HepG2 (cell line): Measurements from ENCODE around the gene C2CD2. TPM values are rescaled to one million over a fixed set of nuclear protein-coding genes. Genes with fewer than 3 reads are reported as not detected.

Experiments used
- CCDC6 ChIP-seq: sonication (generic); formaldehyde crosslinking; IDR thresholded peaks from 2 replicates; pipeline ENCODE4 v1.8.1; 2022; ENCODE audit warnings: mild to moderate bottlenecking, missing genetic modification reagents, moderate library complexity
- FOXK2 ChIP-seq: fragments of 450-650 bp; IDR thresholded peaks from 2 replicates; pipeline ENCODE4 v1.6.1; 2016
- HMG20B ChIP-seq: conservative IDR thresholded peaks from 2 replicates; pipeline ENCODE4 v1.6.1; 2016; ENCODE audit warnings: missing genetic modification reagents, missing compliant biosample characterization
- IKZF1 ChIP-seq: fragments of 450-650 bp; IDR thresholded peaks from 2 replicates; pipeline ENCODE4 v1.7.1; 2016
- KLF13 ChIP-seq: sonication (generic); formaldehyde crosslinking; IDR thresholded peaks from 2 replicates; pipeline ENCODE4 v1.4.0; 2020; ENCODE audit warnings: mild to moderate bottlenecking, missing genetic modification reagents
- MAZ ChIP-seq, 2 experiments: sonication (generic) in 1 of 2; formaldehyde crosslinking in 1 of 2; IDR thresholded peaks; 2 replicates each; pipeline versions ENCODE4 v1.5.0 to v1.6.1; 2012 to 2020; ENCODE audit warnings: low read depth in 2 of 2, mild to moderate bottlenecking in 2 of 2, borderline replicate concordance in 1 of 2, improper control_type of control experiment in 1 of 2, low read length in 1 of 2, missing genetic modification reagents in 1 of 2, moderate library complexity in 1 of 2
- NPAS2 ChIP-seq: sonication (generic); formaldehyde crosslinking; IDR thresholded peaks from 2 replicates; pipeline ENCODE4 v1.8.0; 2022; ENCODE audit warnings: mild to moderate bottlenecking, missing genetic modification reagents, borderline replicate concordance
- NR3C1 ChIP-seq: sonication (generic); formaldehyde crosslinking; IDR thresholded peaks from 2 replicates; pipeline ENCODE4 v1.4.0; 2020; ENCODE audit warnings: missing genetic modification reagents
- SAP130 ChIP-seq: IDR thresholded peaks from 2 replicates; pipeline ENCODE4 v1.6.1; 2016; ENCODE audit warnings: low read depth
- ZMYM4 ChIP-seq: sonication (generic); formaldehyde crosslinking; IDR thresholded peaks from 2 replicates; pipeline ENCODE4 v1.8.1; 2023; ENCODE audit warnings: mild to moderate bottlenecking, missing genetic modification reagents
- ZNF451 ChIP-seq: sonication (generic); formaldehyde crosslinking; IDR thresholded peaks from 2 replicates; pipeline ENCODE4 v1.5.0; 2020; ENCODE audit warnings: mild to moderate bottlenecking, missing genetic modification reagents
- ZNF572 ChIP-seq: sonication (generic); formaldehyde crosslinking; IDR thresholded peaks from 2 replicates; pipeline ENCODE4 v1.5.1; 2020; ENCODE audit warnings: mild to moderate bottlenecking, missing genetic modification reagents
- polyA plus RNA-seq, 8 experiments: library from polyadenylated mRNA; depleted of rRNA in 3 of 8; stranded (reverse) in 7 of 8; unstranded in 1 of 8; fragments of >200 nt; fragmentation: Illumina TruSeq in 4 of 8; extraction: Trizol in 4 of 8; gene quantifications; 2 replicates each; pipeline versions ENCODE4 v1.2.1 to v1.2.3, GENCODE V29; 2011 to 2016; ENCODE audit warnings: low read depth in 4 of 8, missing spikeins in 1 of 8, mixed read lengths in 1 of 8; ENCODE audit not compliant: insufficient read depth in 1 of 8
- total RNA-seq, 5 experiments: library from RNA; depleted of rRNA; stranded (reverse); fragments of >200 nt; fragmentation: Illumina TruSeq; extraction: Trizol; gene quantifications; 2 replicates each; pipeline ENCODE4 v1.2.3, GENCODE V29; 2016; ENCODE audit warnings: low read depth in 1 of 5
- TF ChIP-seq, protein P1 (sequence below): IDR thresholded peaks from 2 replicates; pipeline ENCODE4 v1.6.1; 2016; ENCODE audit warnings: missing biosample characterization, missing genetic modification reagents, low read depth
- TF ChIP-seq, protein P2 (sequence below): sonication (generic); formaldehyde crosslinking; IDR thresholded peaks from 2 replicates; pipeline ENCODE4 v1.4.0; 2020; ENCODE audit warnings: mild to moderate bottlenecking, missing genetic modification reagents
- TF ChIP-seq, protein P3 (sequence below): sonication (generic); formaldehyde crosslinking; IDR thresholded peaks from 2 replicates; pipeline ENCODE4 v1.9.0; 2021; ENCODE audit warnings: missing genetic modification reagents, borderline replicate concordance
- TF ChIP-seq, protein P4 (sequence below): sonication (generic); formaldehyde crosslinking; IDR thresholded peaks from 2 replicates; pipeline ENCODE4 v1.5.0; 2020; ENCODE audit warnings: mild to moderate bottlenecking, missing genetic modification reagents
- TF ChIP-seq, protein P5 (sequence below): sonication (generic); formaldehyde crosslinking; IDR thresholded peaks from 2 replicates; pipeline ENCODE4 v1.8.0; 2022; ENCODE audit warnings: mild to moderate bottlenecking, missing genetic modification reagents
- TF ChIP-seq, protein P6 (sequence below): sonication (generic); formaldehyde crosslinking; IDR thresholded peaks from 2 replicates; pipeline ENCODE4 v1.8.1; 2023; ENCODE audit warnings: mild to moderate bottlenecking, missing genetic modification reagents, borderline replicate concordance

The C2CD2 gene
- total and polyA plus RNA-seq, 2 of the 13 experiments (the other 11 are each of a cell fraction or from before 2014, with no cell fraction given): 12.5 to 19.7 TPM

DNA sequence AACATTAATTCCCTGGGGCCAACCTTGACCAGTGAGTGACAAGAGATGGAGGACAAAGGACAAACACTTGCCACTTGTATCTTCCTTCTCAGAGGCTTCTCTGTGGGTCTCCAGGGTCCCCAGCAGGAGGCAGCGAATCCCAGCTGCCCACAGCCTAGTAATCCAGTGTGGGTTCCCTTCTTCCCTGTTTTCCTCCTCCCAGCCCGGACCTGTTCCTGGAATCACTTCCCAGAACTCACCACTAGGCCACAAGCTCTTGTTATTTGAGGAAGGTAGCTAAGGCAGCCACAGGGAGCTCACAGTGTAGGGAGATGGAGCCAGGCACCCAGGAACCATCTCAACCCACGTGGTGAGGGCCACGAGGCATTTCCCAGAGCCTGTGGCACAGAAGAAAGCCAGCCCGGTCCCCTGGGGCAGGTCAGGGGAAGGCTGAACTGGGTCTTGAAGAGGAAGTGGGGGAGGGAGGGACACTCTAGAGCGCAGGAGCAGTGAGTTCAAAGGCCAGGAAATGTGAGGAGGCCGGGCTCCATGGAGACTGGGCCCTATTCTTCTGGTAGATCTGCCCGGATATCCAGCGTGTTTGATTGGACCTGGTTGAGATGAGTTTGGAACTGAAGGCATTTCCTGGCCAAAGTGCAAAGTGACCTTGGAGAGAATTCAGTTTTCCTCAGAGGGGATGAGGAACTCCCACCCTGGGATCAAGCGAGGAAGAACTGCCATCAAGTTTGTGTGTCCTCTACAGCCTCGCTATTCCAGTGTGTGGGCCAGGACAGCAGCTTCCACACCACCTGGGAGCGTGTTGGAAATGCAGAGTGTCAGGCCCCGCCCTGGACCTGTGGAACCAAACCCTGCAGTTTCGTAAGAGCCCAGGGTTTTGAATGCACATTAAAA is 20.3 kb upstream of the C2CD2 start (continued):
- TF ChIP-seq, protein P1, sequence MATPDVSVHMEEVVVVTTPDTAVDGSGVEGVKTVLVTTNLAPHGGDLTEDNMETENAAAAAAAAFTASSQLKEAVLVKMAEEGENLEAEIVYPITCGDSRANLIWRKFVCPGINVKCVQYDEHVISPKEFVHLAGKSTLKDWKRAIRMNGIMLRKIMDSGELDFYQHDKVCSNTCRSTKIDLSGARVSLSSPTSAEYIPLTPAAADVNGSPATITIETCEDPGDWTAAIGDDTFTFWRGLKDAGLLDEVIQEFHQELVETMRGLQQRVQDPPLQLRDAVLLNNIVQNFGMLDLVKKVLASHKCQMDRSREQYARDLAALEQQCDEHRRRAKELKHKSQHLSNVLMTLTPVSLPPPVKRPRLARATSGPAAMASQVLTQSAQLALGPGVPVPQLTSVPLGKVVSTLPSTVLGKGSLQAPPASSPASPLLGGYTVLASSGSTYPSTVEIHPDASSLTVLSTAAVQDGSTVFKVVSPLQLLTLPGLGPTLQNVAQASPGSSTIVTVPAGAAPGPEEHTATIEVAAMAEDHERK (CRISPR knock-in tag): no peak
- TF ChIP-seq, protein P2, sequence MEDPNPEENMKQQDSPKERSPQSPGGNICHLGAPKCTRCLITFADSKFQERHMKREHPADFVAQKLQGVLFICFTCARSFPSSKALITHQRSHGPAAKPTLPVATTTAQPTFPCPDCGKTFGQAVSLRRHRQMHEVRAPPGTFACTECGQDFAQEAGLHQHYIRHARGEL: no peak
- no peak for TF ChIP-seq KLF13 (CRISPR knock-in tag)
- TF ChIP-seq, protein P3, sequence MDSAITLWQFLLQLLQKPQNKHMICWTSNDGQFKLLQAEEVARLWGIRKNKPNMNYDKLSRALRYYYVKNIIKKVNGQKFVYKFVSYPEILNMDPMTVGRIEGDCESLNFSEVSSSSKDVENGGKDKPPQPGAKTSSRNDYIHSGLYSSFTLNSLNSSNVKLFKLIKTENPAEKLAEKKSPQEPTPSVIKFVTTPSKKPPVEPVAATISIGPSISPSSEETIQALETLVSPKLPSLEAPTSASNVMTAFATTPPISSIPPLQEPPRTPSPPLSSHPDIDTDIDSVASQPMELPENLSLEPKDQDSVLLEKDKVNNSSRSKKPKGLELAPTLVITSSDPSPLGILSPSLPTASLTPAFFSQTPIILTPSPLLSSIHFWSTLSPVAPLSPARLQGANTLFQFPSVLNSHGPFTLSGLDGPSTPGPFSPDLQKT (CRISPR knock-in tag): no peak
- TF ChIP-seq, protein P4, sequence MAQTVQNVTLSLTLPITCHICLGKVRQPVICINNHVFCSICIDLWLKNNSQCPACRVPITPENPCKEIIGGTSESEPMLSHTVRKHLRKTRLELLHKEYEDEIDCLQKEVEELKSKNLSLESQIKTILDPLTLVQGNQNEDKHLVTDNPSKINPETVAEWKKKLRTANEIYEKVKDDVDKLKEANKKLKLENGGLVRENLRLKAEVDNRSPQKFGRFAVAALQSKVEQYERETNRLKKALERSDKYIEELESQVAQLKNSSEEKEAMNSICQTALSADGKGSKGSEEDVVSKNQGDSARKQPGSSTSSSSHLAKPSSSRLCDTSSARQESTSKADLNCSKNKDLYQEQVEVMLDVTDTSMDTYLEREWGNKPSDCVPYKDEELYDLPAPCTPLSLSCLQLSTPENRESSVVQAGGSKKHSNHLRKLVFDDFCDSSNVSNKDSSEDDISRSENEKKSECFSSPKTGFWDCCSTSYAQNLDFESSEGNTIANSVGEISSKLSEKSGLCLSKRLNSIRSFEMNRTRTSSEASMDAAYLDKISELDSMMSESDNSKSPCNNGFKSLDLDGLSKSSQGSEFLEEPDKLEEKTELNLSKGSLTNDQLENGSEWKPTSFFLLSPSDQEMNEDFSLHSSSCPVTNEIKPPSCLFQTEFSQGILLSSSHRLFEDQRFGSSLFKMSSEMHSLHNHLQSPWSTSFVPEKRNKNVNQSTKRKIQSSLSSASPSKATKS (CRISPR knock-in tag): no peak
- TF ChIP-seq, protein P5, sequence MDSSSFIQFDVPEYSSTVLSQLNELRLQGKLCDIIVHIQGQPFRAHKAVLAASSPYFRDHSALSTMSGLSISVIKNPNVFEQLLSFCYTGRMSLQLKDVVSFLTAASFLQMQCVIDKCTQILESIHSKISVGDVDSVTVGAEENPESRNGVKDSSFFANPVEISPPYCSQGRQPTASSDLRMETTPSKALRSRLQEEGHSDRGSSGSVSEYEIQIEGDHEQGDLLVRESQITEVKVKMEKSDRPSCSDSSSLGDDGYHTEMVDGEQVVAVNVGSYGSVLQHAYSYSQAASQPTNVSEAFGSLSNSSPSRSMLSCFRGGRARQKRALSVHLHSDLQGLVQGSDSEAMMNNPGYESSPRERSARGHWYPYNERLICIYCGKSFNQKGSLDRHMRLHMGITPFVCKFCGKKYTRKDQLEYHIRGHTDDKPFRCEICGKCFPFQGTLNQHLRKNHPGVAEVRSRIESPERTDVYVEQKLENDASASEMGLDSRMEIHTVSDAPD: no peak
- TF ChIP-seq NPAS2 (CRISPR knock-in tag): no peak
- TF ChIP-seq ZMYM4 (CRISPR knock-in tag): 0 out of 2 replicates have a peak, but pooled peaks have one; percentile 40
- TF ChIP-seq CCDC6 (CRISPR knock-in tag): no peak
- no peak for TF ChIP-seq MAZ (IDR thresholded peaks at IDR 0.05; ENCODE audit: borderline replicate concordance, low read depth, low read length)
- no peak for TF ChIP-seq MAZ (CRISPR knock-in tag; IDR thresholded peaks at IDR 0.05; ENCODE audit: low read depth)
- TF ChIP-seq FOXK2: no peak
- 0 out of 2 replicates have a peak, but pooled peaks have one; percentile 25 for TF ChIP-seq SAP130 (CRISPR knock-in tag)
- TF ChIP-seq NR3C1: no peak
- TF ChIP-seq ZNF451: no peak
- no peak for TF ChIP-seq HMG20B (CRISPR knock-in tag)
- TF ChIP-seq, protein P6, sequence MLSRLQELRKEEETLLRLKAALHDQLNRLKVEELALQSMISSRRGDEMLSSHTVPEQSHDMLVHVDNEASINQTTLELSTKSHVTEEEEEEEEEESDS (CRISPR knock-in tag): no peak
- TF ChIP-seq ZNF572 (CRISPR knock-in tag): no peak
- TF ChIP-seq IKZF1: no peak
